Fibroblast of skin of scalp (primary cell): ENCODE measurements around the gene GBA2.

ENCODE experiments used
- DNase-seq: peaks from one replicate; pipeline ENCODE4 v3.0.0-alpha.2; 2013

Gene GBA2

GRCh38 chr9:35690614-35691333 is 58.3 kb downstream of the GBA2 start:
- DNase-seq: peak; percentile 95

DNA sequence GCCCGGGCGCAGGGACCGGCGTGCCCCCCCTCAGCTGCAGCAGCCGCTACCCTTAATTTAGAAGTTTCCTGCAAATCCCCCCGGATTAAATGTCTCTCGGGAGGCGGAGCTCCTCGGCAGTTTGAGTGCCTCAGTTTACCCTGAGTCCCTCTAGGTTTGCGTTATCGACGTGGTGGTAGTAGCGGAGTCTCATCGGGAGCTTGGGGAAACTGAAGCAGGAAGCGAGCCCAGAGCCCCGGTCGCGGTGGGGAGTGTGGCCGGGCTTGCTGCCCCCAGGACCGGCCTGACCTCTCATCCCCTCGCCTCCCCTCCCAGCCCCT is 58.8 kb downstream of the GBA2 start:
- DNase-seq: no peak

GRCh38 chr9:35689542-35690293 is 59.3 kb downstream of the GBA2 start, which contains the start of gene TPM2:
Gene TPM2, minus strand, starts transcription at chr9:35689925. Its CDS starts 108 bp downstream, at chr9:35689817.
- peak; percentile 96 for DNase-seq

DNA sequence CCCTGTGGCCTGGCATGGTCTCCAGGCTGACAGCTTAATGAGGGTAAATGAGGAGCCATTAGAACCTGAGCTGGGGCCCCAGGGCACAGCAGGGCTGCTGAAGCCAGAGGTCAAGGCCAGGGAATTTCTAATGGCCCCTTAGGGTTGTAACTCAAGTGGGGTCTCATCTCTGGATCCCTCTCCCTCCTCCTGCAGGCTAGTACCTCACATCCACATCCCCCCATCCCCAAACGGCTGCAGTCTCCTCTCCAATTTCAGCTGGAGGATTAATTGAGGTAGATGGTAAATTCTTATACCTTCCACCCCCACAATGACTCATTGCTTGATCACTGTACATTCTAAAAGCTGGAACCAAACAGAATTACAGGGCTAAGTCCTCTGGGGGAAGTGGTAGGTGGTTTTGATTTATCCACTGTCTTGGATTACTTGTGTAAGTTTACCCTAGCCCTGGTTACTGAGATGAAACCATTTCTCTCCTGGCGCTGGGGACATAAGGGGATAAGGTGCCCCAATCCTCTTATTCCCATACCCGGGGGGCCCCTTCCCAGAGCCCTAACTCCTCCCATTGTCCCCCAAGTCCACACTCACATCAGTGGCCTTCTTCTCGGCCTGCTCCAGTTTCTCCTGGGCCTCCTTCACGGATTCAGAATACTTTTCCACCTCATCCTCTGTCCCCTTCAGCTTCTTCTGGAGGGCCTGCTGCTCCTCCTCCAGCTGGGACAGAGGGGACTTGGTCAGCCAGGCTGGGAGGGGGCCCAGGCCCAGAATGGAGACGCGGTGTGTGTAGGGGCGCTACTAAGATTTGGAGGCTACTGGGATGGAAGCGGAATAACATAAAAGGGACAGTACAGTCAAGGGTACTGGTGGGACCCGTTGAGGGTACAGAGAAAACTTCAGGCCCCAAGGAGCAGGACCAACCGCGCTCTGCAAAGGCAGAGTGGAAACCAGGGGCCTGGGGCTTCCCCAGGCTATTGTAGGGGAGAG is 60.2 kb downstream of the GBA2 start:
- DNase-seq: peak; percentile 67

- no peak for DNase-seq
Measured at GRCh38 chr9:35687972-35688557, 61.0 kb downstream of the GBA2 start.

GRCh38 chr9:35687306-35687705 is 61.7 kb downstream of the GBA2 start:
- DNase-seq: no peak
